PFSK-1 (cell line): ENCODE data around the gene NRXN3.

Experiments
- FOXP2 ChIP-seq: optimal IDR thresholded peaks from 2 replicates; pipeline ENCODE3; 2011; ENCODE audit warnings: borderline replicate concordance, control low read depth, inconsistent platforms; ENCODE audit not compliant: insufficient read depth; ENCODE audit errors: extremely low read length, extremely low read depth
- POLR2AphosphoS5 ChIP-seq: IDR thresholded peaks from 2 replicates; pipeline ENCODE4 v1.6.1; 2012; ENCODE audit warnings: low read depth, mild to moderate bottlenecking, control low read depth, low read length, moderate library complexity
- SIN3A ChIP-seq: IDR thresholded peaks from 2 replicates; pipeline ENCODE4 v1.6.1; 2012; ENCODE audit warnings: mild to moderate bottlenecking, low read length, moderate library complexity, borderline replicate concordance; ENCODE audit not compliant: insufficient read depth
- TAF1 ChIP-seq: IDR thresholded peaks from 2 replicates; pipeline ENCODE4 v1.6.1; 2012; ENCODE audit warnings: low read length, control low read depth, borderline replicate concordance; ENCODE audit not compliant: insufficient read depth
- TF ChIP-seq, protein P1 (sequence below), 2 experiments: IDR thresholded peaks; 2 replicates each; pipeline versions ENCODE4 v1.6.1 to v1.8.0; 2011 to 2012; ENCODE audit warnings: low read depth in 2 of 2, low read length in 2 of 2, control low read depth in 1 of 2, inconsistent platforms in 1 of 2, mild to moderate bottlenecking in 1 of 2, moderate library complexity in 1 of 2; ENCODE audit not compliant: insufficient read depth in 1 of 2

NRXN3 gene

DNA sequence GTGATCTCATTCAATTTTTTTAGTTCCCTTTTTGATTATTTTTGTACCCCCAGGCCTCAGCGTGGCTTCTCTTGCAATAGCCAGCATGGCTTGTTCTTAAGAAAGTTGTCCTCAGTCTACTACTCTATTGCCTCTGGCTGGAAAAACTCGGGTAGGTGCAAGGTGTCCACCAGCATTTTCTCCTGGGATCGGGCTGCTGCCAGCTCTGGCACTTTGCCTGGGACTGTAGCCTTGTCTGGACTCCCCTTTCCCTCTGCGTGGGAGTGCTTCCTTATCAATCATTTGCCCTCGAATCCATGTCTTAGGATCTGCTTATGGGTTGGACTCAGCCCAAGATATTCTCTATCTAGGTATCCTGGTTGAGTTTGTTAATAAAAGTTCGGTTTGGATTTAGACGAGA, 1267.8 kb downstream of the NRXN3 start:
- TF ChIP-seq SIN3A (no peak), TAF1 (no peak), POLR2AphosphoS5 (no peak), FOXP2 (no peak)
- TF ChIP-seq, protein P1, sequence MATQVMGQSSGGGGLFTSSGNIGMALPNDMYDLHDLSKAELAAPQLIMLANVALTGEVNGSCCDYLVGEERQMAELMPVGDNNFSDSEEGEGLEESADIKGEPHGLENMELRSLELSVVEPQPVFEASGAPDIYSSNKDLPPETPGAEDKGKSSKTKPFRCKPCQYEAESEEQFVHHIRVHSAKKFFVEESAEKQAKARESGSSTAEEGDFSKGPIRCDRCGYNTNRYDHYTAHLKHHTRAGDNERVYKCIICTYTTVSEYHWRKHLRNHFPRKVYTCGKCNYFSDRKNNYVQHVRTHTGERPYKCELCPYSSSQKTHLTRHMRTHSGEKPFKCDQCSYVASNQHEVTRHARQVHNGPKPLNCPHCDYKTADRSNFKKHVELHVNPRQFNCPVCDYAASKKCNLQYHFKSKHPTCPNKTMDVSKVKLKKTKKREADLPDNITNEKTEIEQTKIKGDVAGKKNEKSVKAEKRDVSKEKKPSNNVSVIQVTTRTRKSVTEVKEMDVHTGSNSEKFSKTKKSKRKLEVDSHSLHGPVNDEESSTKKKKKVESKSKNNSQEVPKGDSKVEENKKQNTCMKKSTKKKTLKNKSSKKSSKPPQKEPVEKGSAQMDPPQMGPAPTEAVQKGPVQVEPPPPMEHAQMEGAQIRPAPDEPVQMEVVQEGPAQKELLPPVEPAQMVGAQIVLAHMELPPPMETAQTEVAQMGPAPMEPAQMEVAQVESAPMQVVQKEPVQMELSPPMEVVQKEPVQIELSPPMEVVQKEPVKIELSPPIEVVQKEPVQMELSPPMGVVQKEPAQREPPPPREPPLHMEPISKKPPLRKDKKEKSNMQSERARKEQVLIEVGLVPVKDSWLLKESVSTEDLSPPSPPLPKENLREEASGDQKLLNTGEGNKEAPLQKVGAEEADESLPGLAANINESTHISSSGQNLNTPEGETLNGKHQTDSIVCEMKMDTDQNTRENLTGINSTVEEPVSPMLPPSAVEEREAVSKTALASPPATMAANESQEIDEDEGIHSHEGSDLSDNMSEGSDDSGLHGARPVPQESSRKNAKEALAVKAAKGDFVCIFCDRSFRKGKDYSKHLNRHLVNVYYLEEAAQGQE (IDR thresholded peaks at IDR 0.05; ENCODE audit: insufficient read depth in 1 of 2, low read depth in 2 of 2, low read length in 2 of 2) = no peak

DNA sequence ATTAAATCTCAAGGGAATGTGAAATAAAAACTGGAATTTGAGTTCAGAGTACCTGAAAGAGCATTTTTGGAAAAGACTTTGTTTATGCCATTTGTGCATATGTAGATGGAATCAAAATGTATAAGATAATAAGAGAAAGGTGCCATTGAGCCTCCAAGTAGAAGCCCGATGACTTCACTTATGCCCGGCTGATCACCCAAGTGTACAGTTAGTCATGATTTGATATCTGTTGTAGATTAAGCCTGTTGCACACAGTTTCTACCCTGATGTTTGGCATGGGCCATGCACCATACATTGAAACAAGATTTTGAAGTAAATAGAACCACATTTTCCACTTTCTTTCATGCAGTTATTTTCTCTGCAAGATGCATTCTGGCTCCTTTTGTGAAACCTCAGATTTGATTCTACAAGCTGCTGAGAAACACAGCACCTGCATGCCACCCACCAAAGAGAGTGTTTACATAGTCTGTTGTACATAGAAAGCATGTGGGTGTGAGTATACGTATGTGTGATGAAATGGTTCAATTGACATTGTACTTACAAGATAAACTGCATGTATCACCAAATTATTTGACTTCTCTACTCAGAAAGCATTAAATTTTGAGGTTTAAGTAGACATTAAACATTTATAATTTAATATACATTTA, 1268.6 kb downstream of the NRXN3 start:
- TF ChIP-seq, protein P1 (IDR thresholded peaks at IDR 0.05; ENCODE audit: insufficient read depth in 1 of 2, low read depth in 2 of 2, low read length in 2 of 2) = no peak
- no peak for TF ChIP-seq TAF1
- no peak for TF ChIP-seq POLR2AphosphoS5
- no peak for TF ChIP-seq SIN3A
- TF ChIP-seq FOXP2 = no peak

DNA sequence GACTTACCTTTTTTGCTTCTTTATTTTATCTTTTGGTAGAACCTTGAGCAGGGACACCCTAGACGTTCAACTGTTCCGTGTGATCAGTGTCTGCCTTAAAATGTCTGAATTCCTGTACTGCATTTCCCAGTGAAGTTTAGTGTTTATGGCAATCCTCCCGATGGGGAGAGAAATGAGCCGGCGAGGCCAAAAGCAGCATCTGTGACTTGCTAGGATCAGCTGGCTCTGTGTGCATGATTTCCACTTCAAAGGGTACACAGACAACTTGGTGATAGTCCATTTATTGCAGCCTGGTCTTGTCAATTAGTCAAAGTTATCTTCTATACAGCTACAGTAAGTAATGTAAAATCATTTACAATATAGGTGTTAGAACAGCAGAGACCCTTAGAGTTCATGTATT, 1272.6 kb downstream of the NRXN3 start:
- TF ChIP-seq SIN3A (no peak), TAF1 (no peak), POLR2AphosphoS5 (no peak), FOXP2 (no peak)
- TF ChIP-seq, protein P1 (IDR thresholded peaks at IDR 0.05; ENCODE audit: insufficient read depth in 1 of 2, low read depth in 2 of 2, low read length in 2 of 2) = no peak

DNA sequence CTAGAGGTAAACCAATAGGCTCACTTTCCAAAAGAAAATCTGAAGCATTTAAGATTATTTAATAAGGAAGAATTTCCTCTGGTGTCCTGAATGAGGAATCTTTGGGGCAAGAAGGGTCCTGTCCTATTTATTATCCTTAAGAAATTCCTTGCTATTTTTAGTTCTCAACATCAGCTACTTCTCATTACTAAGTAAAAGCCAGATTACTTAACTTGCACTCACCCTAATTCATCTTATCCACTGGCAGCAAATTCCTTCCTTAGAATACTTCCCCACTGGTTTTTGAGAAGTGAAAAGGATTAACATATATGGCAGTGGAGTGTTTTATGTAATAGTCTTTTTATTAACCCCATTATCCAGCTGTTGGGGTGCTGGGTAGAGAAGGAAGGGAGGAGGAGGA, 1273.4 kb downstream of the NRXN3 start:
- TF ChIP-seq POLR2AphosphoS5 (no peak), SIN3A (no peak), FOXP2 (no peak), TAF1 (no peak)
- TF ChIP-seq, protein P1 (IDR thresholded peaks at IDR 0.05; ENCODE audit: insufficient read depth in 1 of 2, low read depth in 2 of 2, low read length in 2 of 2) = no peak

DNA sequence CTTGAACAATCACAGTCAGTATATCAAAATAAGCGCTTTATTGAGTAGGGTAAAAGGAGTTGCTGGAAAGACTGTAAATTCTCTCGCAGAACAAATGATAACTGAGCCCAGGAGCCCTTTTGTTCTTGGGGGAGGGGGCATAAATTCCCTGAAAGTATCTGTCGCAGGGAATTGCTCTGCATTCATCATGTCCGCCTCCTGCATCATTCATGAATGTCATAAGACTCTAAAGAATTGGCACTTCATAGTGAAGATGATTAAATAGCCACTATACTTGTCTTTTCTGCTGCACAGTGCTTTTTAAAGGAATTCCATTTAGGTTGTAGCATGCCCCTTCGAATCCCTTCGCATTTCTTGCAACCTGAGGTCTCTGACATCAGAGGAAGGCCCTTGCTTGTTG, 1278.8 kb downstream of the NRXN3 start:
- no peak for TF ChIP-seq SIN3A
- no peak for TF ChIP-seq TAF1
- TF ChIP-seq FOXP2 = no peak
- TF ChIP-seq, protein P1 (IDR thresholded peaks at IDR 0.05; ENCODE audit: insufficient read depth in 1 of 2, low read depth in 2 of 2, low read length in 2 of 2) = no peak
- TF ChIP-seq POLR2AphosphoS5 = no peak
